ENCODE data around the gene CCDC197. TPM values are rescaled to one million over a fixed set of nuclear protein-coding genes. Genes with fewer than 3 reads are reported as not detected.

Gene CCDC197
- total RNA-seq, 2 experiments from 2014 or later: 0.25 TPM; not detected in 1

DNA sequence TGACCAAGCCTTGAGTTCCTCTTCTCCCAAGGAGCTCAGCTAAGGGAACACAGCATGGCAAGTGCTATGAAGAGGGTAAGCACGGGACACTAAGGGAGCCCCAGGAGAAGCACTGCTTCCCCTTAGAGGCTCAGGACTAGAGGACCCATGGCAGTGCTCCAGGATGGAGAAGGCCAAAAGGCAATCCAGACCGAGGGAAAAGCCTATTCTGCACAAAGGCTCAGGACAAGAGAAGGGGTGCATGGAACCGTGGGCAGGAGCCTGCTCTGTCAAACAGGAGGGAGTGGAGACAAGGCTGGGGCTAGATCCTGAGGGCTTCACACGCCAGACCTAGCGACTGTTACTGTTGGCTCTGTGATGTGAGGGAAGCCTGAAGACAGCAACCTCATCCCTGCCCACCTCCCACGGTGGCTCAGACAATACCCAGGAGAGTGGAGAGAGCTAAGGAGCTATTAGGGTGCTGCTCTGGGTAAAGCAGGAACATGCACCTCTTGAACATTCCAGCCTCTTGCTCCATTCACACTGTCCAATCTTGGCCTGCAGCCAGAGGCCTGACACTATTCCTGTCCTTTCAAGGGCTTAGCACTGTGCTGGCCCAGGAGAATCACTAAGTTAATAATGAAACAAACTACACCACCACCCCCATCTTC lies 53.3 kb downstream of the CCDC197 start:
- Mint-ChIP-seq H3K4me1 (peaks cover 28% of the 10 kb centered on the region), H3K27me3 (no peaks in the 10 kb centered on the region), H3K36me3 (peaks cover 38% of the 10 kb centered on the region), H3K9me3 (no peaks in the 10 kb centered on the region), H3K4me3 (no peak overlapping the region), H3K27ac (no peak overlapping the region)
- ATAC-seq (ENCODE audit: low read depth) (no peak), DNase-seq (no peak)
- POLR2A ChIA-PET: no interaction called here

DNA sequence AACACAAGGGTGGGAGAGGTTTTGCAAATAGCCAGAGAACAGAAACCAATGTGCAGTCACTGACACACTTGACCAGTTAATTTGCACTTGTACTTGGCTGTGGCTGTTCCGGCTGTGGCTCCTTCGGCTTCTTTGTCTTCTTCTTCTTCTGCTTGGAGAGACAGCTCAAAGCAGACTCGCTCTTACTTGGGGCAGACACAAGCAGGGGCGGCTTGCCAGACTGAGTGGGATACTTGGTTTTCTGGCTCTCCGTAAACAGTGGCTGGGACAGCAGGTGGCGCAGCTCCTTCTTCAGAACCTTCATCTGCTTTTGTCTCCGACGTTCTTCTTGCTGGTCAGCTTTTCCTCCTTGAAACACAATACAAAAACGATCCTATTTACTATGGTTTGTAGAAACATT lies 54.0 kb downstream of the CCDC197 start:
- H3K4me3 Mint-ChIP-seq: no peak overlapping the region
- no peaks in the 10 kb centered on the region for H3K27me3 Mint-ChIP-seq
- no peak for DNase-seq
- no peaks in the 10 kb centered on the region for H3K9me3 Mint-ChIP-seq
- POLR2A ChIA-PET: interaction anchor here (1.5 kb wide), 1 partner anchor 30 kb away, joined by 3 read pairs; the partner anchor contains the start of genes DDX24 and IFI27L1
- no peak overlapping the region for H3K27ac Mint-ChIP-seq
- no peak for ATAC-seq (ENCODE audit: low read depth)
- peaks cover 40% of the 10 kb centered on the region for H3K36me3 Mint-ChIP-seq
- H3K4me1 Mint-ChIP-seq: peaks cover 30% of the 10 kb centered on the region

DNA sequence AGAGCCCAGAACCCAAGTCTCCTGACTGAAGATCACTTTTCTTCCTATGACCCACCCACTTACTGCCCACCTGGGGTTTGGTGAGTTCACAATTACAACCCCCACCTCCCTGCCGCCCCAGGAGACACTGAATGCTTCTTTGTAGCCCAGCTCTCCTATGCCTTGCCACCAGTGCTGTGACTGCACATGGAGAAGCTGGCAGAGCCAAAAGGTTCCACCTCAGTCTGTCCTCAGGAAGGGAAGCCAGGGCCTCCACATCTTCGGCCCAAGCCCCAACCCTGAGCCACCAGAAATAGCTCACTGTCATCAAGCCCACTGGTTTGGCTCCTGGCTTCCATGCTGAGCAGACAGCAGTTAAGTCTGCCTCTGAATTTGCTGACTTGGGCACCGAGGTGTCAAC lies 54.7 kb downstream of the CCDC197 start:
- Mint-ChIP-seq H3K9me3 (no peaks in the 10 kb centered on the region), H3K27ac (no peak overlapping the region), H3K27me3 (no peaks in the 10 kb centered on the region), H3K4me3 (no peak overlapping the region), H3K36me3 (peaks cover 45% of the 10 kb centered on the region), H3K4me1 (peaks cover 37% of the 10 kb centered on the region)
- no peak for ATAC-seq (ENCODE audit: low read depth)
- no peak for DNase-seq
- POLR2A ChIA-PET: interaction anchor here (0.7 to 1.5 kb wide), 2 partner anchors 11 to 29 kb away, joined by 3 read pairs; partner anchors contain the start of genes DDX24 and IFI27L1

- no peaks in the 10 kb centered on the region for H3K27me3 Mint-ChIP-seq
- ATAC-seq (ENCODE audit: low read depth): no peak
- H3K9me3 Mint-ChIP-seq: no peaks in the 10 kb centered on the region
- H3K27ac Mint-ChIP-seq: no peak overlapping the region
- H3K36me3 Mint-ChIP-seq: peaks cover 45% of the 10 kb centered on the region
- no peak for DNase-seq
- H3K4me1 Mint-ChIP-seq: peaks cover 41% of the 10 kb centered on the region
- H3K4me3 Mint-ChIP-seq: no peak overlapping the region
- POLR2A ChIA-PET: interaction anchor here (0.7 to 1.5 kb wide), 2 partner anchors 10 to 29 kb away, joined by 3 read pairs; partner anchors contain the start of genes DDX24 and IFI27L1
These were observed 55.1 kb downstream of the CCDC197 start for GRCh38 chr14:94052199-94052598.

GRCh38 chr14:94052662-94053061 lies 55.6 kb downstream of the CCDC197 start:
- H3K27ac Mint-ChIP-seq: peak overlapping the region; percentile 19
- peaks cover 48% of the 10 kb centered on the region for H3K36me3 Mint-ChIP-seq
- DNase-seq: no peak
- peaks cover 45% of the 10 kb centered on the region for H3K4me1 Mint-ChIP-seq
- no peaks in the 10 kb centered on the region for H3K27me3 Mint-ChIP-seq
- H3K9me3 Mint-ChIP-seq: no peaks in the 10 kb centered on the region
- POLR2A ChIA-PET: interaction anchor here (0.7 kb wide), 2 partner anchors 10 to 29 kb away, joined by 3 to 7 read pairs; no protein-coding TSS in a partner anchor
- ATAC-seq (ENCODE audit: low read depth): no peak
- H3K4me3 Mint-ChIP-seq: no peak overlapping the region

DNA sequence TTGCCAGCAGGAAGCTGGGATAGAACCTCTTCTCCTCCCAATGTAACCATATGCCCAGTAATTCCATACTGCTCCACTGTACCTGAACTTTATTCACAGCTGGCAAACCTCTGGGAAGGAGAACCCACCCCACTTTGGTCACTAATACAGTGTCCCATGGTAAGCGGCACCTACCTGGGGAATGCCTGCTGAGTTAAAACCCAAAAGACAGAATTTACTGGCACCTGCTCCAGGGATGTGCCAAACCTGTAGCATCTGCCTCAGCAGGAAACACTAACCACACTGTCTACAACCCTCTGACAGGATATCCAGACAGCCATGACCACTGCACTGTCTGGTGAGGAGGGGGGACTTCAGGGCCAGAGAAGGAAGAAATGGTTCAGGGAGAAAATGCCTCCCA lies 57.3 kb downstream of the CCDC197 start:
- Mint-ChIP-seq H3K27ac (peak overlapping the region; percentile 53), H3K4me3 (peak overlapping the region; percentile 7), H3K4me1 (peaks cover 54% of the 10 kb centered on the region), H3K9me3 (no peaks in the 10 kb centered on the region), H3K36me3 (peaks cover 54% of the 10 kb centered on the region), H3K27me3 (no peaks in the 10 kb centered on the region)
- POLR2A ChIA-PET: interaction anchor here (0.9 kb wide), 1 partner anchor 27 kb away, joined by 4 read pairs; the partner anchor contains the start of genes DDX24 and IFI27L1
- DNase-seq (no peak), ATAC-seq (ENCODE audit: low read depth) (peak; percentile 43)

DNA sequence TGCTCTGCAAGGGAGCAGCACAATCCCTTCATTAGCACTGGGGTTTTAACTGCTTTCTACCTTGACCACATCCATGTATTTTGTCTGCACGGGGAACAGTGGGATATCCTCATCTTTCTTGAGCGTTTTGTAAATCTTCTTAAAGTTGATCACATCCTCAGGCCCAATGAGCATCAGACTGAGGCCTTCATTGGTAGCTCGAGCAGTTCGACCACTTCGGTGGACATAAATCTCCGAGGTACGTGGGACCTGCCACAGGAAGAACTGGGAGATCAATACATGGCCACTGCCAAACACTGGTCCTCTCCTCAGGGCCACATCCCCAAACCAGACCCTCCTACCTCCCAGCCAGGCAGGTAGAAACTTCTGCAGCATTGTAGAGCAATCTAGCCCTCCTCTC lies 57.8 kb downstream of the CCDC197 start:
- H3K27ac Mint-ChIP-seq: peak overlapping the region; percentile 10
- no peak for DNase-seq
- H3K27me3 Mint-ChIP-seq: no peaks in the 10 kb centered on the region
- ATAC-seq (ENCODE audit: low read depth): no peak
- peaks cover 59% of the 10 kb centered on the region for H3K36me3 Mint-ChIP-seq
- peaks cover 54% of the 10 kb centered on the region for H3K4me1 Mint-ChIP-seq
- no peak overlapping the region for H3K4me3 Mint-ChIP-seq
- POLR2A ChIA-PET: interaction anchor here (1.1 kb wide), 1 partner anchor 20 kb away, joined by 3 read pairs; no protein-coding TSS in a partner anchor
- no peaks in the 10 kb centered on the region for H3K9me3 Mint-ChIP-seq

GRCh38 chr14:94056579-94057308 lies 59.6 kb downstream of the CCDC197 start:
- peak; percentile 78 for ATAC-seq (ENCODE audit: low read depth)
- H3K4me3 Mint-ChIP-seq: peak overlapping the region; percentile 51
- H3K4me1 Mint-ChIP-seq: peaks cover 55% of the 10 kb centered on the region

DNA sequence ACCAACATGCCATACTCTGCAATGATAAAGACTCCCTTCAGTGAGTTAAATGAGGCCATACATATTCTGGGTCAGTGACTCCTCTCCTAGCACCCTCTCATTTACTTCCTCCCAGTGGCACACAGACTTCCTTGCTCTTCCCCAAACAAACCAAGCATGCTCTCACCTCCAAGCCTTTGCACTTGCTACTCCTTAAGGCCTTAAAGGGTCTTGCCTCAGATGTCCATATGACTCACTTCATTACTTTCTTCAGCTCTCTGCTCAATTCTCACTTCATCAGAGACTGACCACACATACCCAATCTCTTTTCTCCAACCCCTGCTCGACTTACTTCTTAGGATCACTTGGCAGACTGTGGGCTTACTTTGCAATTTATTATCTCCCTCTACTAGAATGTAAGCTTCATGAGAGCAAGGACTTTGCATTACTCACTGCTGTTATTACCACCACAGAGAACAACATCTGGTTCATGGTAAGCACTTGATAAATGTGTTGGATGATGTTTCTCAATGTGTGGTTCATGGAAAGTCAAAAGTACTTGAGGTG lies 61.1 kb downstream of the CCDC197 start:
- Mint-ChIP-seq H3K4me3 (no peak overlapping the region), H3K36me3 (peaks cover 61% of the 10 kb centered on the region), H3K27me3 (no peaks in the 10 kb centered on the region), H3K9me3 (no peaks in the 10 kb centered on the region), H3K4me1 (peaks cover 51% of the 10 kb centered on the region), H3K27ac (peak overlapping the region; percentile 69)
- ATAC-seq (ENCODE audit: low read depth) (no peak), DNase-seq (no peak)
- POLR2A ChIA-PET: interaction anchor here (0.7 to 3.8 kb wide), 3 partner anchors 21 to 119 kb away, joined by 3 to 26 read pairs (median 6); partner anchors contain the start of genes DDX24 and IFI27L1

More at GRCh38 chr14:94056579-94057308, 59.6 kb downstream of the CCDC197 start:
- peaks cover 61% of the 10 kb centered on the region for H3K36me3 Mint-ChIP-seq
- no peaks in the 10 kb centered on the region for H3K27me3 Mint-ChIP-seq
- DNase-seq: no peak
- H3K9me3 Mint-ChIP-seq: no peaks in the 10 kb centered on the region
- H3K27ac Mint-ChIP-seq: peak overlapping the region; percentile 67
- POLR2A ChIA-PET: interaction anchor here (1.8 to 3.8 kb wide), 3 partner anchors 10 to 117 kb away, joined by 3 to 26 read pairs (median 6); partner anchors contain the start of genes DDX24 and IFI27L1

Small RNA genes within 50 kb of the gene (microRNA-seq; reads per million reads assigned to microRNA genes)
- not detected for gene MIR4506

Other genes with a start within 250 kb of the CCDC197 start
- gene PRIMA1, start 208.8 kb upstream of the CCDC197 start, total RNA-seq: not detected
- not detected for gene FAM181A, start 70.0 kb upstream of the CCDC197 start, total RNA-seq
- gene ASB2, start 20.7 kb upstream of the CCDC197 start, total RNA-seq: 10 to 100 TPM; 21.3 to 24.0 TPM
- gene OTUB2, start 29.0 kb downstream of the CCDC197 start, total RNA-seq: under 1 TPM; 0.47 to 0.60 TPM
- gene DDX24, start 83.9 kb downstream of the CCDC197 start, total RNA-seq: 100 to 1,000 TPM; 232 to 237 TPM
- gene IFI27L1, start 84.0 kb downstream of the CCDC197 start, total RNA-seq: 10 to 100 TPM; 36.1 to 39.8 TPM
- gene IFI27, start 113.4 kb downstream of the CCDC197 start, total RNA-seq: 100 to 1,000 TPM; 237 to 274 TPM
- gene IFI27L2, start 132.3 kb downstream of the CCDC197 start, total RNA-seq: 10 to 100 TPM; 76.4 to 77.9 TPM
- under 1 TPM; 0.47 to 0.57 TPM for gene PPP4R4, start 177.0 kb downstream of the CCDC197 start, total RNA-seq